ENCODE results near the gene HDAC4. TPM values are rescaled to one million over a fixed set of nuclear protein-coding genes. Genes with fewer than 3 reads are reported as not detected.

HDAC4 gene
- total and polyA plus RNA-seq, 2 of the 4 experiments (the other 2 are of a cell fraction), result 4.1 to 7.2 TPM

- Histone ChIP-seq H2BK20ac (ENCODE audit: low read depth, low read length) (no peak overlapping the region), H3K4ac (ENCODE audit: low read depth, low read length) (no peak overlapping the region), H3K56ac (ENCODE audit: extremely low read depth, insufficient read depth, low read length) (no peak overlapping the region), H3K18ac (ENCODE audit: low read depth, low read length) (no peak overlapping the region), H3K79me1 (ENCODE audit: low read depth in 1 of 2, low read length in 2 of 2) (no peaks in the 10 kb centered on the region), H3K36me3 (ENCODE audit: control insufficient read depth, insufficient read depth, low read length) (peaks cover 40% of the 10 kb centered on the region), H2AK9ac (replicated peaks; ENCODE audit: low read depth, low read length, poor library complexity) (no peak overlapping the region), H3K9ac (ENCODE audit: low read depth, low read length) (no peak overlapping the region), H3K4me2 (ENCODE audit: low read depth, low read length) (no peak overlapping the region), H4K8ac (ENCODE audit: low read depth in 2 of 2, low read length in 2 of 2) (no peak overlapping the region), H3K9me3 (ENCODE audit: control insufficient read depth, insufficient read depth, low read length) (no peaks in the 10 kb centered on the region), H2AFZ (replicated peaks; ENCODE audit: low read length, poor library complexity) (no peak overlapping the region), H3K27ac (ENCODE audit: insufficient read depth, low read length) (no peak overlapping the region), H2BK120ac (ENCODE audit: low read depth, low read length) (no peak overlapping the region), H4K20me1 (ENCODE audit: insufficient read depth, low read length) (no peaks in the 10 kb centered on the region; the same call in 1 of the 2 replicates), H3K9me1 (ENCODE audit: insufficient read depth, low read length) (no peaks in the 10 kb centered on the region), H3K4me3 (ENCODE audit: insufficient read depth, low read depth, low read length) (no peak overlapping the region), H3K14ac (replicated peaks; ENCODE audit: low read depth, low read length) (no peak overlapping the region), H3K27me3 (ENCODE audit: control insufficient read depth, insufficient read depth, low read length) (no peaks in the 10 kb centered on the region), H4K91ac (ENCODE audit: insufficient read depth, low read depth, low read length) (no peak overlapping the region), H3K23ac (ENCODE audit: low read depth, low read length) (no peak overlapping the region), H3K4me1 (ENCODE audit: control insufficient read depth, insufficient read depth, low read length) (no peaks in the 10 kb centered on the region), H2AK5ac (ENCODE audit: low read depth, low read length) (no peak overlapping the region), H2BK5ac (ENCODE audit: low read depth, low read length, poor library complexity, severe bottlenecking) (no peak overlapping the region), H2BK15ac (ENCODE audit: low read depth, low read length) (no peak overlapping the region), H4K5ac (ENCODE audit: low read depth, low read length) (no peak overlapping the region)
- dilution Hi-C loops (cut with HindIII; ENCODE audit: low sequenced_read_pairs, unreplicated experiment) (no loop called here), in situ Hi-C loops (cut with MboI; ENCODE audit: low sequenced_read_pairs) (no loop called here), intact Hi-C loops (cut with micrococcal nuclease) (no loop called here)
- BruUV-seq (replicated peaks), result no TSS peak
- WGBS, 2 experiments (ENCODE audit: extremely low coverage in 2 of 2, insufficient read length in 1 of 2), result 92% methylated on average over 5 of the region's 13 CpGs; no CpG with 5 or more reads in 1 of the 2 experiments
- CTCF ChIA-PET, result no interaction called here
- ATAC-seq (ENCODE audit: low read depth) (no peak), DNase-seq (no peak)
- TF ChIP-seq MAFK (IDR thresholded peaks at IDR 0.05; ENCODE audit: low read depth, low read length), result no peak
- no peak for TF ChIP-seq MAZ (IDR thresholded peaks at IDR 0.05; ENCODE audit: borderline replicate concordance, low read depth, low read length)
- no peak for TF ChIP-seq RCOR1 (IDR thresholded peaks at IDR 0.05; ENCODE audit: insufficient replicate concordance, low read length)
- TF ChIP-seq CHD1 (IDR thresholded peaks at IDR 0.05; ENCODE audit: low read depth, low read length), result no peak
- no peak for TF ChIP-seq ELK1 (IDR thresholded peaks at IDR 0.05; ENCODE audit: borderline replicate concordance, low read depth, low read length)
- TF ChIP-seq POLR2A (IDR thresholded peaks at IDR 0.05; ENCODE audit: low read depth, low read length), result no peak
- no peak for TF ChIP-seq CEBPB (IDR thresholded peaks at IDR 0.05; ENCODE audit: low read depth, low read length)
- TF ChIP-seq MXI1 (IDR thresholded peaks at IDR 0.05; ENCODE audit: borderline replicate concordance, low read depth, low read length), result no peak
- POLR2A ChIA-PET (ENCODE audit: unreplicated experiment), result no interaction called here
These were observed 310.9 kb downstream of the HDAC4 start for GRCh38 chr2:239089884-239090283.

Data from IMR-90 (cell line).